ENCODE data around the gene PHETA2. TPM values are rescaled to one million over a fixed set of nuclear protein-coding genes. Genes with fewer than 3 reads are reported as not detected.

PHETA2 gene
- total RNA-seq, 1 experiment from 2014 or later, result 5.7 TPM

DNA sequence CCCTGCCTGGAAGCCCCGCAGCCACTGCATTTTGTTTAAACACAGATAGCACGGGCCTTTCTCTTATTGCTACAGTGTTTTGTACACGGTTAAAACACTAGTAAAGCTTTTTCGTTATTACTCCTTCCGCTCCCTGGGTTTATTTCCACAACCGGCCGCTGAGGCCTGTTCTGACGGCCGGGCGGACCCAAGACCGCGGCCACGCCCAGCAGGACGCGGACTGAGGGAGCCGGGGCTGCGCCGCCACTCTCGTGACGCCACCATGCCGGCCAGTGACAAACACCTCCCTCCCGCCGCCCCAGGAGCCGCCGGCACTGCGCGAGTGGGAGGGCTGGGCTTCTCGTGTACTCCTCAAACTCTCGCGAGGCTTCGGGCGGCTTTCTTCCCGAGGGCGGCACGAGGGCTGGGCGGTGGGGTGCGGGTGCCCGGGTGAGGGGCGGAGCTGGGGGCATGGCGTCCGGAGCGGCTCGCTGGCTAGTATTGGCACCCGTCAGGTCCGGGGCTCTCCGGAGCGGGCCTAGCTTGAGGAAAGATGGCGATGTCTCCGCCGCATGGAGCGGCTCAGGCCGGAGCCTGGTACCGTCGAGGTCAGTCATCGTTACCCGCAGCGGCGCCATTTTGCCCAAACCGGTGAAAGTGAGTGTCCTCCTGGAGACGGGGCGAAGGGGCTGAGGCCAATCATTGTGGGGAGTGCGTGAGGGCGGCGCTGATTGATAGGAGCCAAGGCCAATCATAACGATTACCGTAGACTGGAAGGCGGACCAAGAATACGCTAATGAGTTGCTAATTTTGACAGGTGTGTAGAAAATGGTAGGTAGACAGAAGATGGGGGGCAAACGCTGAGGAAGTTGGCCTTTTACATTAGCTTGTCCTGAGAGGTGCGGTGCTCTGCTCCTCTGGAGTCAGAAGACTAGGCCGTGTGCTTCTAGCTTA, 5.5 kb downstream of the PHETA2 start, which contains the start of gene SMDT1 (continued):
- TF ChIP-seq, protein P1, sequence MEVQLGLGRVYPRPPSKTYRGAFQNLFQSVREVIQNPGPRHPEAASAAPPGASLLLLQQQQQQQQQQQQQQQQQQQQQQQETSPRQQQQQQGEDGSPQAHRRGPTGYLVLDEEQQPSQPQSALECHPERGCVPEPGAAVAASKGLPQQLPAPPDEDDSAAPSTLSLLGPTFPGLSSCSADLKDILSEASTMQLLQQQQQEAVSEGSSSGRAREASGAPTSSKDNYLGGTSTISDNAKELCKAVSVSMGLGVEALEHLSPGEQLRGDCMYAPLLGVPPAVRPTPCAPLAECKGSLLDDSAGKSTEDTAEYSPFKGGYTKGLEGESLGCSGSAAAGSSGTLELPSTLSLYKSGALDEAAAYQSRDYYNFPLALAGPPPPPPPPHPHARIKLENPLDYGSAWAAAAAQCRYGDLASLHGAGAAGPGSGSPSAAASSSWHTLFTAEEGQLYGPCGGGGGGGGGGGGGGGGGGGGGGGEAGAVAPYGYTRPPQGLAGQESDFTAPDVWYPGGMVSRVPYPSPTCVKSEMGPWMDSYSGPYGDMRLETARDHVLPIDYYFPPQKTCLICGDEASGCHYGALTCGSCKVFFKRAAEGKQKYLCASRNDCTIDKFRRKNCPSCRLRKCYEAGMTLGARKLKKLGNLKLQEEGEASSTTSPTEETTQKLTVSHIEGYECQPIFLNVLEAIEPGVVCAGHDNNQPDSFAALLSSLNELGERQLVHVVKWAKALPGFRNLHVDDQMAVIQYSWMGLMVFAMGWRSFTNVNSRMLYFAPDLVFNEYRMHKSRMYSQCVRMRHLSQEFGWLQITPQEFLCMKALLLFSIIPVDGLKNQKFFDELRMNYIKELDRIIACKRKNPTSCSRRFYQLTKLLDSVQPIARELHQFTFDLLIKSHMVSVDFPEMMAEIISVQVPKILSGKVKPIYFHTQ (CRISPR knock-in tag; IDR thresholded peaks at IDR 0.05), result no peak
- TF ChIP-seq JAZF1 (CRISPR knock-in tag; IDR thresholded peaks at IDR 0.05) (no peak), SOX15 (CRISPR knock-in tag; IDR thresholded peaks at IDR 0.05) (no peak), NFE2L1 (CRISPR knock-in tag; IDR thresholded peaks at IDR 0.05) (no peak), ESRRA (CRISPR knock-in tag; IDR thresholded peaks at IDR 0.05; ENCODE audit: borderline replicate concordance) (no peak), ETV6 (CRISPR knock-in tag; IDR thresholded peaks at IDR 0.05) (peak; percentile 62), IRF2 (CRISPR knock-in tag; IDR thresholded peaks at IDR 0.05; ENCODE audit: borderline replicate concordance, low read depth) (no peak), ZNF425 (CRISPR knock-in tag; conservative IDR thresholded peaks at IDR 0.05) (no peak), TP53 (CRISPR knock-in tag; IDR thresholded peaks at IDR 0.05) (no peak), RELA (CRISPR knock-in tag; IDR thresholded peaks at IDR 0.05; ENCODE audit: borderline replicate concordance) (no peak), MYBL2 (CRISPR knock-in tag; IDR thresholded peaks at IDR 0.05) (peak; percentile 81; the same call in 1 of the 2 replicates), CBFB (CRISPR knock-in tag; IDR thresholded peaks at IDR 0.05; ENCODE audit: low read depth) (no peak), FOXJ3 (CRISPR knock-in tag; IDR thresholded peaks at IDR 0.05; ENCODE audit: borderline replicate concordance) (no peak), NR3C1 (CRISPR knock-in tag; conservative IDR thresholded peaks at IDR 0.05; ENCODE audit: low read depth) (no peak), PREB (CRISPR knock-in tag; IDR thresholded peaks at IDR 0.05; ENCODE audit: borderline replicate concordance) (no peak), CREB1 (CRISPR knock-in tag; IDR thresholded peaks at IDR 0.05) (no peak), CREM (CRISPR knock-in tag; IDR thresholded peaks at IDR 0.05) (peak; percentile 84; the same call in 1 of the 2 replicates), ZNF219 (CRISPR knock-in tag; IDR thresholded peaks at IDR 0.05; ENCODE audit: borderline replicate concordance) (no peak), STAT6 (CRISPR knock-in tag; conservative IDR thresholded peaks at IDR 0.05; ENCODE audit: low read depth) (no peak), ZNF263 (CRISPR knock-in tag; IDR thresholded peaks at IDR 0.05; ENCODE audit: low read depth) (0 out of 2 replicates have a peak, but pooled peaks have one; percentile 39)
- TF ChIP-seq, protein P2, sequence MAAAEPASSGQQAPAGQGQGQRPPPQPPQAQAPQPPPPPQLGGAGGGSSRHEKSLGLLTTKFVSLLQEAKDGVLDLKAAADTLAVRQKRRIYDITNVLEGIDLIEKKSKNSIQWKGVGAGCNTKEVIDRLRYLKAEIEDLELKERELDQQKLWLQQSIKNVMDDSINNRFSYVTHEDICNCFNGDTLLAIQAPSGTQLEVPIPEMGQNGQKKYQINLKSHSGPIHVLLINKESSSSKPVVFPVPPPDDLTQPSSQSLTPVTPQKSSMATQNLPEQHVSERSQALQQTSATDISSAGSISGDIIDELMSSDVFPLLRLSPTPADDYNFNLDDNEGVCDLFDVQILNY (CRISPR knock-in tag; IDR thresholded peaks at IDR 0.05), result peak; percentile 86
- TF ChIP-seq, protein P3, sequence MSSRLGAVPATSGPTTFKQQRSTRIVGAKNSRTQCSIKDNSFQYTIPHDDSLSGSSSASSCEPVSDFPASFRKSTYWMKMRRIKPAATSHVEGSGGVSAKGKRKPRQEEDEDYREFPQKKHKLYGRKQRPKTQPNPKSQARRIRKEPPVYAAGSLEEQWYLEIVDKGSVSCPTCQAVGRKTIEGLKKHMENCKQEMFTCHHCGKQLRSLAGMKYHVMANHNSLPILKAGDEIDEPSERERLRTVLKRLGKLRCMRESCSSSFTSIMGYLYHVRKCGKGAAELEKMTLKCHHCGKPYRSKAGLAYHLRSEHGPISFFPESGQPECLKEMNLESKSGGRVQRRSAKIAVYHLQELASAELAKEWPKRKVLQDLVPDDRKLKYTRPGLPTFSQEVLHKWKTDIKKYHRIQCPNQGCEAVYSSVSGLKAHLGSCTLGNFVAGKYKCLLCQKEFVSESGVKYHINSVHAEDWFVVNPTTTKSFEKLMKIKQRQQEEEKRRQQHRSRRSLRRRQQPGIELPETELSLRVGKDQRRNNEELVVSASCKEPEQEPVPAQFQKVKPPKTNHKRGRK (CRISPR knock-in tag; IDR thresholded peaks at IDR 0.05; ENCODE audit: borderline replicate concordance), result no peak
- TF ChIP-seq, protein P4, sequence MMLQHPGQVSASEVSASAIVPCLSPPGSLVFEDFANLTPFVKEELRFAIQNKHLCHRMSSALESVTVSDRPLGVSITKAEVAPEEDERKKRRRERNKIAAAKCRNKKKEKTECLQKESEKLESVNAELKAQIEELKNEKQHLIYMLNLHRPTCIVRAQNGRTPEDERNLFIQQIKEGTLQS (CRISPR knock-in tag; conservative IDR thresholded peaks at IDR 0.05), result peak; percentile 76; the same call in 1 of the 2 replicates
- TF ChIP-seq, protein P5, sequence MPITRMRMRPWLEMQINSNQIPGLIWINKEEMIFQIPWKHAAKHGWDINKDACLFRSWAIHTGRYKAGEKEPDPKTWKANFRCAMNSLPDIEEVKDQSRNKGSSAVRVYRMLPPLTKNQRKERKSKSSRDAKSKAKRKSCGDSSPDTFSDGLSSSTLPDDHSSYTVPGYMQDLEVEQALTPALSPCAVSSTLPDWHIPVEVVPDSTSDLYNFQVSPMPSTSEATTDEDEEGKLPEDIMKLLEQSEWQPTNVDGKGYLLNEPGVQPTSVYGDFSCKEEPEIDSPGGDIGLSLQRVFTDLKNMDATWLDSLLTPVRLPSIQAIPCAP (CRISPR knock-in tag; IDR thresholded peaks at IDR 0.05), result no peak

Data from WTC11 (cell line).